HUES48 (cell line): Measurements from ENCODE around the gene FERMT1.

Experiments
- H3K27ac ChIP-seq: one replicate; pipeline ENCODE4 v1.7.0; 2013; ENCODE audit warnings: low read depth, low read length, inconsistent platforms
- H3K27me3 ChIP-seq: 2 replicates; pipeline ENCODE4 v1.6.1; 2013; ENCODE audit warnings: mild to moderate bottlenecking, low read length; ENCODE audit not compliant: control insufficient read depth, insufficient read depth
- H3K36me3 ChIP-seq: 2 replicates; pipeline ENCODE4 v1.6.1; 2013; ENCODE audit warnings: low read length; ENCODE audit not compliant: control insufficient read depth, insufficient read depth
- H3K4me1 ChIP-seq: 2 replicates; pipeline ENCODE4 v1.6.1; 2013; ENCODE audit warnings: mild to moderate bottlenecking, low read length; ENCODE audit not compliant: control insufficient read depth, insufficient read depth
- H3K4me3 ChIP-seq: 2 replicates; pipeline ENCODE4 v1.5.1; 2013; ENCODE audit warnings: mild to moderate bottlenecking, low read depth, low read length
- H3K9ac ChIP-seq: 2 replicates; pipeline ENCODE4 v1.6.1; 2013; ENCODE audit warnings: mild to moderate bottlenecking, low read depth, low read length, moderate library complexity
- H3K9me3 ChIP-seq: 2 replicates; pipeline ENCODE4 v1.6.1; 2013; ENCODE audit warnings: low read length; ENCODE audit not compliant: control insufficient read depth, insufficient read depth

FERMT1 gene, protein sequence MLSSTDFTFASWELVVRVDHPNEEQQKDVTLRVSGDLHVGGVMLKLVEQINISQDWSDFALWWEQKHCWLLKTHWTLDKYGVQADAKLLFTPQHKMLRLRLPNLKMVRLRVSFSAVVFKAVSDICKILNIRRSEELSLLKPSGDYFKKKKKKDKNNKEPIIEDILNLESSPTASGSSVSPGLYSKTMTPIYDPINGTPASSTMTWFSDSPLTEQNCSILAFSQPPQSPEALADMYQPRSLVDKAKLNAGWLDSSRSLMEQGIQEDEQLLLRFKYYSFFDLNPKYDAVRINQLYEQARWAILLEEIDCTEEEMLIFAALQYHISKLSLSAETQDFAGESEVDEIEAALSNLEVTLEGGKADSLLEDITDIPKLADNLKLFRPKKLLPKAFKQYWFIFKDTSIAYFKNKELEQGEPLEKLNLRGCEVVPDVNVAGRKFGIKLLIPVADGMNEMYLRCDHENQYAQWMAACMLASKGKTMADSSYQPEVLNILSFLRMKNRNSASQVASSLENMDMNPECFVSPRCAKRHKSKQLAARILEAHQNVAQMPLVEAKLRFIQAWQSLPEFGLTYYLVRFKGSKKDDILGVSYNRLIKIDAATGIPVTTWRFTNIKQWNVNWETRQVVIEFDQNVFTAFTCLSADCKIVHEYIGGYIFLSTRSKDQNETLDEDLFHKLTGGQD

GRCh38 chr20:6122873-6123648 is at the start of gene FERMT1:
TSS of gene FERMT1 (minus strand) at chr20:6123030. CDS start at chr20:6119554, 3,476 bp downstream.
- Histone ChIP-seq H3K27ac (peak within 1 kb of the TSS; percentile 62), H3K4me1 (peaks cover 41% of the 10 kb centered on the region), H3K4me3 (peak within 1 kb of the TSS; percentile 62), H3K36me3 (peaks cover 1% of the 10 kb centered on the region), H3K9me3 (no peaks in the 10 kb centered on the region), H3K27me3 (peaks cover 14% of the 10 kb centered on the region; the same call in 1 of the 2 replicates), H3K9ac (peak within 1 kb of the TSS; percentile 53)

DNA sequence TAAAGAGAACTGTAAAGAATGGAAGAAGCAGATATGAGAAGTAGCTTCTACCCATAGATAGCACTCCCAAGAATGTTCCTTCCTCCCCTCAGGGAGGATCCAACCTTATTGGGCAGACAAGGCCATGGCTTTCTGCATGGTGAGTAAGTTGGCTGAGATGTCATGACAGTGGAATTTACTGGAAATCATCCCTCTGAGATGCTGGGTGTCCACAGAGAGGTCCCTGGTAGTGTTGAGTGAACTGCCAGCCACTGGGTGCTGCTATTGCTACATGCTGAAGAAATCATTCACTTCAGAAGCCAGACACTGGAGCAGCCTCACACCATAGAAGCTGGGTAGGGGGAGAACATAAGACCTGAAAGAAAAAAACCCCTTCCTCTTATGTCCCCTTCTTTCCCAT is 46.4 kb upstream of the FERMT1 start:
- H3K4me1 ChIP-seq: no peaks in the 10 kb centered on the region; the same call in 1 of the 2 replicates
- no peak overlapping the region for H3K4me3 ChIP-seq
- H3K9ac ChIP-seq: no peak overlapping the region
- H3K27me3 ChIP-seq: no peaks in the 10 kb centered on the region
- peaks cover 6% of the 10 kb centered on the region; the same call in 1 of the 2 replicates for H3K9me3 ChIP-seq
- H3K27ac ChIP-seq: no peak overlapping the region
- no peaks in the 10 kb centered on the region for H3K36me3 ChIP-seq

- Histone ChIP-seq H3K27me3 (no peaks in the 10 kb centered on the region), H3K4me1 (no peaks in the 10 kb centered on the region; the same call in 1 of the 2 replicates), H3K9ac (no peak overlapping the region), H3K27ac (no peak overlapping the region), H3K9me3 (peaks cover 6% of the 10 kb centered on the region; the same call in 1 of the 2 replicates), H3K4me3 (no peak overlapping the region), H3K36me3 (no peaks in the 10 kb centered on the region)
These were observed 45.4 kb upstream of the FERMT1 start for GRCh38 chr20:6168204-6168603.

GRCh38 chr20:6165346-6165745 is 42.5 kb upstream of the FERMT1 start:
- H3K27ac ChIP-seq: no peak overlapping the region
- H3K9ac ChIP-seq: no peak overlapping the region
- H3K27me3 ChIP-seq: no peaks in the 10 kb centered on the region
- no peak overlapping the region for H3K4me3 ChIP-seq
- no peaks in the 10 kb centered on the region for H3K36me3 ChIP-seq
- peaks cover 6% of the 10 kb centered on the region; the same call in 1 of the 2 replicates for H3K9me3 ChIP-seq
- no peaks in the 10 kb centered on the region; the same call in none of the 2 replicates for H3K4me1 ChIP-seq

DNA sequence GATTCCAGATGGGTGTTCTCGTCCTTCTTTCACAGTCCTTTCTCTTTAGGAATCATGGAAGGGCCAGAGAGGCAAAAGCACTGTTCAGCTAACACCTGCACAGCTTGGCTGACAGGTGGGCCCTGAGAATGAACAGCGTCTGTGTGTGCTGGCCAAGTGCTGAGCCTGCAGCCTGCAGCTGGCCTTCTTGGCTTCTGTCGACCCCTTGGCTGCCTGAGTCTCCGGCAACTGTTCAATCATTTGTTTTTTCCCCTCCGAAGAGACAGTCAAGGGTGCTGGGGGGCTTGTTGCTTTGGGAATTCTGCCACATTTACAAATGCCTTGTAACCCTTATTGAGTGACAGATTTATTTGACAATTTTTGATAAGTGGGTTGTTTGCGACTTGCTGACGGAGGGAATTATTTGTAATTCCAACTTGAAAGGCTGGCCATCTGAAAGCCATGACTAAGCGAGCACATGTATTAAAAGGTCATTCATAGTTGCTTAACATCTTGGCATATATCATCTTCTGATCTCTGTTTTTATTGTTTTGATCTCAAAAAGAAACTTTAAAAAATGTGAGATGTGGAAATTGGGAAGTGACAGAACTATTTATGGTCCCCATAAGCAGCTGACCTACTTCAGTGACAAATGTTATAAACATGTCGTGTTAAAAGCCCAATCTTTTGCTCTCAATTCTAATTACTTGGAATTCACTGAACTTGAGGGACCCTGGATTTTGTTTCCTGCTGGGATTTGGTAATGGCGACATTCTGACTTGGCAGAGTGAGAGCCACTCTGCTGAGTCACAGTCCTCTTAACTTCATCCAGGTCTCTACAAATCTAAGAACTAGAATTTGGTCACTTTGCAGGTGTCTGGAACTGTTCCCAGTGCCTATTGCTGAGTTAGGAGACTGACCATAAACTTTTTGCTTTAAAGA is 41.9 kb upstream of the FERMT1 start:
- no peaks in the 10 kb centered on the region for H3K27me3 ChIP-seq
- H3K4me3 ChIP-seq: no peak overlapping the region
- peaks cover 6% of the 10 kb centered on the region; the same call in 1 of the 2 replicates for H3K9me3 ChIP-seq
- no peak overlapping the region for H3K27ac ChIP-seq
- no peaks in the 10 kb centered on the region; the same call in none of the 2 replicates for H3K4me1 ChIP-seq
- no peaks in the 10 kb centered on the region for H3K36me3 ChIP-seq
- H3K9ac ChIP-seq: no peak overlapping the region

DNA sequence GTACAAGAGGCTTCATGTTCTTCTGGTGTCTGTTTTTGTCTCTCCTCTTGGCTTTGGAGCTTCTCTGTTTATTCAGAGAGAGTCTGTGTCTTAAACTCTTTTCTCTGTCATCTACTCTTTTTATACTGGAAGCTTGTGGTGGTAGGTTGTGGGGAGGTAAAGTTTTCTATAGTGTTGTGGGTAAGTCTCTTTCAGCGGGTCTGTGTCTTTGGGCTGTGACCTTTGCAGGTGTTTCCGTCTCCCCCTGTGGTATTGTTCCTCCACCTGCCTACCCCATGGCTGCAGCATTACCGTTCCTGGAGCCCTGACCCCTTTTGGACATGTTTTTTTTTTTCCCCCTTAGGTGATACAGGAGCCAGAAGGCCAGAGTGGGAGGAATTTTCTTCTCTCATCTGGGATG is 37.9 kb upstream of the FERMT1 start:
- no peak overlapping the region for H3K4me3 ChIP-seq
- no peaks in the 10 kb centered on the region for H3K27me3 ChIP-seq
- H3K36me3 ChIP-seq: no peaks in the 10 kb centered on the region
- H3K9ac ChIP-seq: no peak overlapping the region
- no peaks in the 10 kb centered on the region; the same call in none of the 2 replicates for H3K4me1 ChIP-seq
- peaks cover 20% of the 10 kb centered on the region for H3K9me3 ChIP-seq
- no peak overlapping the region for H3K27ac ChIP-seq

- Histone ChIP-seq H3K4me1 (no peaks in the 10 kb centered on the region; the same call in 1 of the 2 replicates), H3K27me3 (no peaks in the 10 kb centered on the region), H3K4me3 (no peak overlapping the region), H3K9me3 (peaks cover 20% of the 10 kb centered on the region), H3K27ac (no peak overlapping the region), H3K9ac (no peak overlapping the region), H3K36me3 (no peaks in the 10 kb centered on the region)
These were observed 34.5 kb upstream of the FERMT1 start for GRCh38 chr20:6157345-6157744.

GRCh38 chr20:6152777-6153176 is 29.9 kb upstream of the FERMT1 start:
- no peak overlapping the region for H3K27ac ChIP-seq
- peaks cover 20% of the 10 kb centered on the region for H3K9me3 ChIP-seq
- no peaks in the 10 kb centered on the region for H3K4me1 ChIP-seq
- H3K27me3 ChIP-seq: no peaks in the 10 kb centered on the region
- H3K4me3 ChIP-seq: no peak overlapping the region
- H3K9ac ChIP-seq: no peak overlapping the region
- H3K36me3 ChIP-seq: no peaks in the 10 kb centered on the region

DNA sequence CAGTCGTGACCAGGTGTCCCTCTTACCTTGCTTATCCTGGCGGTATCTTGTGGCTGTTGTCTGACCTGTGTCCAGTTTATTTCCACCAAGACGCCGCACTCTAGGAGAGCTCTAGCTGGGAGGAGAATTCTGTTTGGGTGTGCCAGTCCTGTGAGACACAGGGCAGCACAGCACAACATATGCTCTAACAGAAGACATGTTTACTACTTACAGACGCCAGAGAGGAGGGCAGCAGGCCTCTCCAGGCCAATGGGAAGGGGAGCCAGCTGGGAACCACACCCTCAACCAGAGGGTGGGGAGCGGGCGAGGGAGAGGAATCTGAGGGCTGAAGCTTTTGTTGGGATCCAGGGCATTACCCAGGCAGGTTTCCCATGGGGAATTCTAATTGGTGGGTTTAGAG is 25.2 kb upstream of the FERMT1 start:
- no peaks in the 10 kb centered on the region for H3K36me3 ChIP-seq
- no peak overlapping the region for H3K4me3 ChIP-seq
- H3K9ac ChIP-seq: no peak overlapping the region
- no peaks in the 10 kb centered on the region for H3K9me3 ChIP-seq
- H3K27me3 ChIP-seq: no peaks in the 10 kb centered on the region
- H3K27ac ChIP-seq: no peak overlapping the region
- H3K4me1 ChIP-seq: no peaks in the 10 kb centered on the region
